ENCODE measurements around the gene CABP2.
A peak's percentile ranks its signal among the peaks of the same experiment; 100 is the strongest.

CABP2 gene

GRCh38 chr11:67504950-67505581 lies 18.2 kb downstream of the CABP2 start, which contains the start of gene PITPNM1:
Gene PITPNM1, minus strand, starts transcription at chr11:67505363. Its CDS starts 1,183 bp downstream, at chr11:67504180.
- peaks cover 36% of the 10 kb centered on the region for H3K4me1 ChIP-seq (ENCODE audit: control insufficient read depth, low read length)
- no peaks in the 10 kb centered on the region for H3K9me3 ChIP-seq (ENCODE audit: control insufficient read depth, insufficient read depth, low read length)
- peaks cover 46% of the 10 kb centered on the region for H3K36me3 ChIP-seq (ENCODE audit: control insufficient read depth, low read length)
- peaks cover 48% of the 10 kb centered on the region for H3K79me2 ChIP-seq (ENCODE audit: control insufficient read depth, low read length)
- peak within 1 kb of the TSS; percentile 89 for H3K4me3 ChIP-seq (ENCODE audit: low read length)
- peak within 1 kb of the TSS; percentile 70 for H3K4me2 ChIP-seq (ENCODE audit: low read length)
- H3K27me3 ChIP-seq (ENCODE audit: control insufficient read depth, low read length), result 0 out of 2 replicates have a peak, but pooled peaks cover under 1% of the 10 kb centered on the region
- H4K20me1 ChIP-seq (ENCODE audit: control insufficient read depth, insufficient read depth, low read depth, low read length), result peaks cover 6% of the 10 kb centered on the region; the same call in 1 of the 2 replicates
- H3K9me2 ChIP-seq (replicated peaks; ENCODE audit: control insufficient read depth, low read length), result no peaks in the 10 kb centered on the region
- peaks cover 4% of the 10 kb centered on the region for H3F3A ChIP-seq (ENCODE audit: control insufficient read depth, insufficient read depth)
- H3K27ac ChIP-seq (ENCODE audit: low read depth, low read length), result peak within 1 kb of the TSS; percentile 66
- TF ChIP-seq CTCF (IDR thresholded peaks at IDR 0.05; ENCODE audit: low read depth, low read length, poor library complexity, severe bottlenecking) (no peak), EZH2phosphoT487 (IDR thresholded peaks at IDR 0.05; ENCODE audit: borderline replicate concordance, low read length) (no peak)

DNA sequence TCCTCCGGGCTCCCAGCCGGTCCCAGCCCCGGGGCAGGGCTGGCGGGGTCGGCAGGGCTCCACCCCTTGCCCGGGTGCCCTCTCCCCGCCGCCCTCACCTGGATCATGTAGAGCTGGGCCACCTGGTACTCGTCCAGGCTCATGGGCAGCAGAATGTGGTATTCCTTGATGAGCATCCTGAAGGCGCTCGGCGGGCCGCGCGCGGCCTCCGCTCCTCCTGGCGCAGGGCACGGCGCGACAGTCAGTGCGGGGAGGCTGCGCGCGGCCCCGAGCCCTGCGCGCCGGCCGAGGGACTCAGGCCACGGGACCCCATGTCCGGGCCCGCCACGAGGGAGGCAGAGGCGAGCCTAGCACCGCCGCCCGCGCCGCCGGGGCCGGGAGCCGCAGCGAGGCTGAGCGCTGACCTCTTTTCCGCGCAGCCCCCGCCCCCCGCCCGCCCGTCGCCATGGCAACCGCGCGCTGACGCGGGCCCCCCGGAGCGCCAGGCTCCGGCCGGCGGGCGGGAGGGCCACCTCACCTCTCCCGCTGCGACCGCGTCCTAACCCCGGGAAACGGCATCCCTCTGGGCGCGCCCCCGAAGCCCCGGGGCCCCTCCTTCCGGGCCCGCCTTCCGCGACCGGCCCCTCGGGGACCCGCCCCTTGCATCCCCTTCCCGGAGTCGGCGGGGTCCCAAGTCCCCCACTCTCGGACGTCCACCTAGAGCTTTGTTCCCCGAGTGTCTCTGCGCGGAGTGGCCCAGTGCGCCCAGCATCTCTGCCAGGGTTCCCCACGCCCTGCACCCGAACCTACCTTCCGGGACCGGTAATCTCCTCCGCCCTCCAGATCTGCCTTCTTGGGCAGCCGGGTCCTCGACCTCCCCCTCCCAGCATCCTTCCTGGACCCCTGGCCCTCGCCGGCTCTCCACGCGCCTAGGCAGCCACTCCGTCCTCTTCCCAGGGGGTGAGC lies 19.0 kb downstream of the CABP2 start:
- peak overlapping the region; percentile 70 for H3K4me2 ChIP-seq (ENCODE audit: low read length)
- peak overlapping the region; percentile 89 for H3K4me3 ChIP-seq (ENCODE audit: low read length)
- H3K36me3 ChIP-seq (ENCODE audit: control insufficient read depth, low read length), result peaks cover 51% of the 10 kb centered on the region
- H3K9me2 ChIP-seq (replicated peaks; ENCODE audit: control insufficient read depth, low read length), result no peaks in the 10 kb centered on the region
- peaks cover 6% of the 10 kb centered on the region; the same call in 1 of the 2 replicates for H4K20me1 ChIP-seq (ENCODE audit: control insufficient read depth, insufficient read depth, low read depth, low read length)
- no peaks in the 10 kb centered on the region for H3K9me3 ChIP-seq (ENCODE audit: control insufficient read depth, insufficient read depth, low read length)
- H3K79me2 ChIP-seq (ENCODE audit: control insufficient read depth, low read length), result peaks cover 48% of the 10 kb centered on the region
- H3K4me1 ChIP-seq (ENCODE audit: control insufficient read depth, low read length), result peaks cover 36% of the 10 kb centered on the region
- H3K27ac ChIP-seq (ENCODE audit: low read depth, low read length), result peak overlapping the region; percentile 66
- TF ChIP-seq CTCF (IDR thresholded peaks at IDR 0.05; ENCODE audit: low read depth, low read length, poor library complexity, severe bottlenecking) (no peak), EZH2phosphoT487 (IDR thresholded peaks at IDR 0.05; ENCODE audit: borderline replicate concordance, low read length) (no peak)
- peaks cover 4% of the 10 kb centered on the region for H3F3A ChIP-seq (ENCODE audit: control insufficient read depth, insufficient read depth)
- no peaks in the 10 kb centered on the region for H3K27me3 ChIP-seq (ENCODE audit: control insufficient read depth, low read length)

GRCh38 chr11:67503119-67504004 lies 19.9 kb downstream of the CABP2 start:
- no peak overlapping the region for H3K27ac ChIP-seq (ENCODE audit: low read depth, low read length)
- peak overlapping the region; percentile 89 for H3K4me3 ChIP-seq (ENCODE audit: low read length)
- peak overlapping the region; percentile 70 for H3K4me2 ChIP-seq (ENCODE audit: low read length)

More at GRCh38 chr11:67503119-67504004, 19.9 kb downstream of the CABP2 start:
- Histone ChIP-seq H3K9me2 (replicated peaks; ENCODE audit: control insufficient read depth, low read length) (no peaks in the 10 kb centered on the region), H4K20me1 (ENCODE audit: control insufficient read depth, insufficient read depth, low read depth, low read length) (peaks cover 6% of the 10 kb centered on the region; the same call in 1 of the 2 replicates), H3K79me2 (ENCODE audit: control insufficient read depth, low read length) (peaks cover 48% of the 10 kb centered on the region), H3K9me3 (ENCODE audit: control insufficient read depth, insufficient read depth, low read length) (no peaks in the 10 kb centered on the region), H3K36me3 (ENCODE audit: control insufficient read depth, low read length) (peaks cover 55% of the 10 kb centered on the region), H3F3A (ENCODE audit: control insufficient read depth, insufficient read depth) (peaks cover 4% of the 10 kb centered on the region), H3K27me3 (ENCODE audit: control insufficient read depth, low read length) (no peaks in the 10 kb centered on the region), H3K4me1 (ENCODE audit: control insufficient read depth, low read length) (peaks cover 29% of the 10 kb centered on the region)
- TF ChIP-seq CTCF (IDR thresholded peaks at IDR 0.05; ENCODE audit: low read depth, low read length, poor library complexity, severe bottlenecking) (no peak), EZH2phosphoT487 (IDR thresholded peaks at IDR 0.05; ENCODE audit: borderline replicate concordance, low read length) (no peak)
